HG03520 (cell line): ENCODE results near the gene LYL1.
"Not testable (repeated sequence)": the region's sequence is repeated elsewhere in the genome, so short reads cannot be mapped to it uniquely, and the experiment has no call there.

Experiments used
- ATAC-seq: cut with Tn5 transposase; IDR thresholded peaks from one replicate; pipeline ENCODE4 v1.9.1; 2021; ENCODE audit warnings: mild to moderate bottlenecking, moderate library complexity; ENCODE audit not compliant: unreplicated experiment

The LYL1 gene

GRCh38 chr19:13102666-13103580 lies at the start of gene LYL1:
Gene LYL1 (minus strand): TSS chr19:13102858. CDS start chr19:13101171, 1,687 bp downstream.
- ATAC-seq = peak; percentile 34

GRCh38 chr19:13151605-13152355 lies 49.1 kb upstream of the LYL1 start:
- peak; percentile 31 for ATAC-seq

- no peak for ATAC-seq
These were observed 48.4 kb upstream of the LYL1 start for GRCh38 chr19:13150931-13151604.

GRCh38 chr19:13150187-13150930 lies 47.7 kb upstream of the LYL1 start, which contains the start of the genes IER2 and STX10:
Gene IER2 (plus strand): TSS chr19:13150411. CDS start chr19:13153187, 2,776 bp downstream.
Gene STX10 (minus strand): TSS chr19:13150375. CDS start chr19:13150173, 202 bp downstream.
- no peak for ATAC-seq

- ATAC-seq = no peak
These were observed 47.0 kb upstream of the LYL1 start for GRCh38 chr19:13149628-13150186.

GRCh38 chr19:13149173-13149627 lies 46.5 kb upstream of the LYL1 start:
- ATAC-seq = not testable (repeated sequence)

- no peak for ATAC-seq
These were observed 44.3 kb upstream of the LYL1 start for GRCh38 chr19:13146763-13147563.

- no peak for ATAC-seq
These were observed 37.1 kb upstream of the LYL1 start for GRCh38 chr19:13139633-13140311.

- no peak for ATAC-seq
These were observed 36.2 kb upstream of the LYL1 start for GRCh38 chr19:13138916-13139198.

- no peak for ATAC-seq
These were observed 35.7 kb upstream of the LYL1 start for GRCh38 chr19:13138171-13138915.

- no peak for ATAC-seq
These were observed 34.7 kb upstream of the LYL1 start for GRCh38 chr19:13137290-13137794.

- no peak for ATAC-seq
These were observed 32.7 kb upstream of the LYL1 start for GRCh38 chr19:13135068-13136062.

- no peak for ATAC-seq
These were observed 32.0 kb upstream of the LYL1 start for GRCh38 chr19:13134626-13135025.

- no peak for ATAC-seq
These were observed 30.7 kb upstream of the LYL1 start for GRCh38 chr19:13133241-13133870.

- ATAC-seq = no peak
These were observed 30.0 kb upstream of the LYL1 start for GRCh38 chr19:13132471-13133180.
